Cardiac ventricle fibroblast (primary cell): ENCODE measurements around the gene ENDOG. TPM values are rescaled to one million over a fixed set of nuclear protein-coding genes. Genes with fewer than 3 reads are reported as not detected.

ENCODE experiments used
- total RNA-seq: library from RNA; depleted of rRNA; stranded (reverse); fragments of >200 nt; gene quantifications from 2 replicates; pipeline ENCODE4 v1.2.3, GENCODE V29; 2015

Gene ENDOG
- total RNA-seq, result 11.2 and 19.1 TPM in 2 replicates

DNA sequence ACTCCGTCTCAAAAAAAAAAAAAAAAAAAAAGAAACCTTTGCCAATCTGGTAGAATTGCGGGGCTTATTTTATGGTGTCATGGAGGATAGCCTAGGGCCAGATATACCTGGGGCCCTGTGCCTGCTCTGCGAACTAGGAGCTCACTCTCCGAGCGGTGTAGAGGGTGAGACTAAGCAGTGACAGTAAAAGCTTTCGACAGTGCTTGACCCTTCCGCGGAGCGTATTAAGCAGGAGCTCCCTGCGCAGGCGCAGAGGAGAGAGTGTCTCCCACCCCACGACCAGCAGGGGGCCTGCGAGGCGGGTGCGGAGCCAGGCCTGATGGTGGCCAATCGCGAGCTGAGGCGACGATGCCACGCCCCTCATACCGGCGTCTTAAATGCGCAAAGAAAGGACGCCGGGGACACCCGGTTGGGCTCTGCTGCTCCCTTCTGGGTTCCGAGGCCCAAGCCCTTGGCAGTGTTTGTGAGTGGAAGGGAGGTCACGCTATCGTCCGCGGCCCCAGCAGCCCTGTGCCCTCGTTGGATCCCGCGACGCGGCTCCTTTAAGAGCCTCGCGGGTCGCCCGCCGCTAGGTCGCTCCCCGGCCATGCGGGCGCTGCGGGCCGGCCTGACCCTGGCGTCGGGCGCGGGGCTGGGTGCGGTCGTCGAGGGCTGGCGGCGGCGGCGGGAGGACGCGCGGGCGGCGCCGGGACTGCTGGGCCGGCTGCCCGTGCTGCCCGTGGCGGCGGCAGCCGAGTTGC lies at the start of gene ENDOG:
TSS of gene ENDOG (plus strand) at position 402 of the 740 bp plus-strand sequence. CDS start at position 587, 185 bp downstream.

DNA sequence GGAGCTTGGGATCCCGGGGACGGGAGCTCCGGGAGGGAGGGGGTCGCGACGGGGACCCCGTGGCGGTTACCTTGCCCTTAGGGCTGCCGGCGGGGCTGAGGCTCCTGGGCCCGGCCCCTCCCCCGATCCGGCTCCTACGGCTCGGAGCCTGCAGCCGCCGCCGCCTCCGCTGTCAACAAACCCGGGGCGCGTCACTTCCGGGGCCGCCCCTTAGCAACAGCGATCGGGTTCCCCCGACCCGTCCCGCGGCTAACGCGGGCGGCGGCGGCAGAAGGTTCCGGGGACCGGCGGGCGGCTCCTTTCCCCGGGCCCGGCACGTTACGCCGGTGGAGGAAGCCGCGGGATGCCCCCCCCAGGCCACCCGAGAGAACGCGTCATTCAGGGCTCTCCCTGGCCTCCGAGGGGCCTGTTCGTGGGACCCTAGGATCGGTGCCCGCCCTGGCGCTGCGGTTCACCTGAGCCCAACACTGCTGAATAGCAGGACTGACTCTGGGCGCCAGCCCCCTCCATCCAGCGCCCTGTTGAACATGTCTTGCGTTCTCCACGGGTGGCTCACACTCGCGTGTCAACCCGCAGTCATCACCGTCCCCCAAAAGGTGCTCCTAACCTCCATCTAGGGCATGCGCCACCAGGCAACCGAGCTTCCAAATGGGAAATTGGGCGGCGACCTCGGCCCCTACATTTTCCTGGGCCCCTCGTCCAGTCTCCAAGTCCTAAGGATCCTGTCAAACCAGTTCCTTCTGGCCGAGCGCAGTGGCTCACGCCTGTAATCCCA lies 46.4 kb upstream of the ENDOG start, which contains the start of gene ZER1:
TSS of gene ZER1 (minus strand) at position 183 of the 775 bp plus-strand sequence. CDS start 16,362 bp downstream, outside the sequence.

DNA sequence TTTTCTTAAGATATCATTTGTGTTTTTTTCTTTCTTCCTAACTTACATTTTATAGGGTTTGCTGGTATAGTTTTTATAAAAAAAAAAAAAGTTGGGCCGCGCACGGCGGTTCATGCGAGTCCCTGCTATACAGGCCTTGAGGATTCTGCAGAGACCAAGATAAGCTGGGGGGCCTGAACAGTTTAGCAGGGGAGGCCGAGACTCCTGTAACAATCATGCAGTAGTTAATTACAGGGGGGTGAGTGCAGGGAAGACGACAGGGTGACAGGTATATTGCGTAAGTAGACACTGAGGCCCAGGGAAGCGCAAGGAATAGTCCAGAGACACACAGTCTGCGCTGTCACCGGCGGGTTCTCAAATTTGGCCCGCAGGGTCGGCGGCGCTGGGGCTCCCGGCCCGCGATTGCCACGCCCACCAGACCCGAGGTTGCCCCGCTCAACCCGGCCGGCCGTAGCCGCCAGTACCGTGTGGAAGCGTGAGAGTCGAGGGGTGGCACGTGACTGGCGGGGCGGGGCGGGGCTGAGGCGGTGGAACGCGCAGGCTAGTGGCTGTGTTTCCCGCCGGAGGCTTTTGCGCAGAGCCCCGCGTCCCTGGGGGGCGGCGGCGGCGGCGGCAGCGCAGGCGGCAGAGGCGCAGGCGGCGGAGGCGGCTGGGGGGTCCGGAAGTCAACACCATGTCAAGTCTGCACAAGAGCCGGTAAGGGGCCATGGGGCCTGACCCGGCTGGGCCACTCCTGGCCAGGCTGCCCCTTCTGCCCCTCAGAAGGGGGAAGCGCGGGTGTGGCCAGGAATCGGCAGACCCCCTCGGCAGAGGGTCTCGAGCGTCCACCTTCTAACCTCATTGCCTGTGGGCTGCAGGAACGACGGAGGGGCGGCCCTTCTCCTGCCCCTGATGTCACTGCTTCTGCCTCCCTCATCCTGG lies 31.4 kb upstream of the ENDOG start, which contains the start of gene TBC1D13:
TSS of gene TBC1D13 (plus strand) at position 573 of the 921 bp plus-strand sequence. CDS start at position 674, 101 bp downstream.

DNA sequence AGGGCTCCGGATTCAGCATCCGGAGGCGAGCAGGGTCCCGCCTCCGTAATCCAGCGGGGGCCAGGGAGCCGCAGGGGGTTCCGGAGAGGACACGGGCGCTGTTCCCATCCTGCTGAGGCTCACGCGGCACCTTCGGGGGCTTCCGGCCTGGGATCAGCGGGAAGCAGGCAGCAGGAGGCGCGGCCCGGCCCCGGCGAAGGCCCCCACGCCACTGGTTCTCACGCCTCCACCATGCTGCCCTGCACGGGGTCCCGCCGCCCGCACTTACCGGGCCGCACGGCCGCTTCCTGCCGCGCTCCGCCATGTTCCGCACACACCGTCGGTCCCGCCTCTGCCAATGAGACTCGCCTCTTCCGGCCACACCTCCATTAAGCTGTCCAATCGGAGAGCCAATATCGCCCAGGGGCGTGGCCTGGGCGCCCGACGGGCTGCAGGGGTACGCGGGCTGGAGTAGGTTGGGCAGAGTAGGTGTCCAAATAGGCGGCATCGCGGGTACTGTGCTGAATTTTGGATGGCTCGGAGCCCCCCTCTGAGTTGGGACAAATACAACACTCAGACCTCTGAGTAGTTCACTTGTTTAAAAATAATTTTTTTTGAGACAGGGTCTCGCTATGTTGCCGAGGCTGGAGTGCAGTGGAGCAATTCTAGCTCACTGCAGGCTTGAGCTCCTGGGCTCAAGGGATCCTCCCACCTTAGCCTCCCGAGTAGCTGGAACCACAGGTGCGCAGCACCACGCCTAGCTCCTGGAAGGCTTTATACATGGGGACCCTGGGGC lies 11.4 kb downstream of the ENDOG start, which contains the start of gene SPOUT1:
TSS of gene SPOUT1 (minus strand) at position 318 of the 775 bp plus-strand sequence. CDS start at position 304, 14 bp downstream.

Other genes with a start within 250 kb of the ENDOG start
- 16.5 and 18.5 TPM in 2 replicates for gene DYNC2I2, start 161.7 kb upstream of the ENDOG start, total RNA-seq
- gene SET, start 129.3 kb upstream of the ENDOG start, total RNA-seq, result 144 and 181 TPM in 2 replicates
- gene PKN3, start 116.0 kb upstream of the ENDOG start, total RNA-seq, result 1.2 and 1.3 TPM in 2 replicates
- gene ZDHHC12, start 94.4 kb upstream of the ENDOG start, total RNA-seq, result 27.4 and 36.9 TPM in 2 replicates
- gene ZER1, start 46.6 kb upstream of the ENDOG start, total RNA-seq, result 34.2 and 40.6 TPM in 2 replicates
- gene TBC1D13, start 31.2 kb upstream of the ENDOG start, total RNA-seq, result 12.9 and 18.2 TPM in 2 replicates
- gene SPOUT1, start 11.3 kb downstream of the ENDOG start, total RNA-seq, result 9.2 and 17.9 TPM in 2 replicates
- 2.6 and 3.2 TPM in 2 replicates for gene KYAT1, start 63.5 kb downstream of the ENDOG start, total RNA-seq
- 30.5 and 31.8 TPM in 2 replicates for gene LRRC8A, start 63.6 kb downstream of the ENDOG start, total RNA-seq
- gene PHYHD1, start 102.5 kb downstream of the ENDOG start, total RNA-seq, result 33.5 and 39.1 TPM in 2 replicates
- 20.7 and 21.4 TPM in 2 replicates for gene DOLK, start 129.1 kb downstream of the ENDOG start, total RNA-seq
- gene NUP188, start 129.2 kb downstream of the ENDOG start, total RNA-seq, result 32.4 and 53.9 TPM in 2 replicates
- gene SH3GLB2, start 209.8 kb downstream of the ENDOG start, total RNA-seq, result 15.3 and 16.7 TPM in 2 replicates
- gene MIGA2, start 218.1 kb downstream of the ENDOG start, total RNA-seq, result 14.8 and 23.4 TPM in 2 replicates